Heart left ventricle (tissue), 11 donors: Measurements from ENCODE around the gene UBE2L3. TPM values are rescaled to one million over a fixed set of nuclear protein-coding genes. Genes with fewer than 3 reads are reported as not detected.

Experiments
- microRNA counts, 2 donors: library from miRNA; unstranded; fragments of <30 nt; microRNA quantifications; one replicate each; lab custom pipeline; 2016
- microRNA-seq, 4 donors: library from miRNA; unstranded; fragments of <30 nt; microRNA quantifications; one replicate each; pipeline versions ENCODE4 to v1.2.0, GENCODE V29; 2017 to 2020
- polyA plus RNA-seq, 2 donors: library from polyadenylated mRNA; stranded (reverse); fragments of 200-250 nt; gene quantifications; one replicate each; pipeline ENCODE4 v1.2.3, GENCODE V29; 2013
- total RNA-seq, 9 donors: library from RNA; depleted of rRNA in 2 of 9; stranded (reverse); fragments of >200 nt in 2 of 9; fragmentation: NEBNext Ultra II Directional in 3 of 9; extraction: Animal tissue kit (Norgen Biotek cat#: 25700) in 3 of 9; gene quantifications; one replicate each; pipeline versions ENCODE4 v1.1.0 to v1.2.4, GENCODE V29; 2016 to 2023
- donor health status: ischemic (EF 13 %, LVEDD 7.1; RV severe dilation, severe dysfunction).
- donor health status: healthy with polysubstance abuse.
- donor health status: DM: no; HTN: yes; CAD: no.
- donor health status: DM: no; HTN: no; CAD: no.
- donor health status: ischemic (EF 25% LVEDD 5.7; RV mildly dilated, moderate dysfunction).
- donor health status: healthy.
- donor health status: DM: yes; HTN: yes; CAD: no.
- donor health status: PGD.
- donor health status: nonischemic (EF 23%, LVEDD 6.1; RV moderate dilation, normal function).

The UBE2L3 gene
- total and polyA plus RNA-seq, 11 donors = 42.9 to 73.1 (median 54.7) TPM

MicroRNAs encoded within 50 kb of the gene (microRNA counts, 767-probe panel; counts per million panel counts)
- microRNA hsa-miR-130b-3p (lab: Ali Mortazavi, UCI) = 1,960 to 1,966 counts per million in 2 donors
- microRNA hsa-miR-301b (lab: Ali Mortazavi, UCI) = 71.6 to 1,208 counts per million in 2 donors

Small RNA genes within 50 kb of the gene (microRNA-seq; reads per million reads assigned to microRNA genes)
- gene MIR130B = 94.2 to 252 (median 180) reads per million in 4 donors
- 0 to 6.2 (median 0.67) reads per million in 4 donors for gene MIR301B

Other genes with a start within 250 kb of the UBE2L3 start
- under 1 TPM in 5 of 9 donors, not detected in 4; 0.05 to 0.38 (median 0.12) TPM for gene RIMBP3B, start 184.0 kb upstream of the UBE2L3 start, total RNA-seq
- gene RIMBP3B, start 184.0 kb upstream of the UBE2L3 start, polyA plus RNA-seq = under 1 TPM in 1 of 2 donors, not detected in 1; 0.06 TPM
- 1 to 10 TPM; 1.1 to 2.8 (median 2.0) TPM for gene HIC2, start 150.3 kb upstream of the UBE2L3 start, total RNA-seq
- 1 to 10 TPM; 1.4 to 1.6 TPM for gene HIC2, start 150.3 kb upstream of the UBE2L3 start, polyA plus RNA-seq
- 1 to 10 TPM in 1 of 9 donors, under 1 TPM in 7, not detected in 1; 0.14 to 1.7 (median 0.47) TPM for gene TMEM191C, start 100.3 kb upstream of the UBE2L3 start, total RNA-seq
- under 1 TPM; 0.35 to 0.76 TPM for gene TMEM191C, start 100.3 kb upstream of the UBE2L3 start, polyA plus RNA-seq
- gene RIMBP3C, start 16.3 kb upstream of the UBE2L3 start, total RNA-seq = under 1 TPM in 4 of 9 donors, not detected in 5; 0.08 to 0.37 (median 0.19) TPM
- not detected for gene RIMBP3C, start 16.3 kb upstream of the UBE2L3 start, polyA plus RNA-seq
- 10 to 100 TPM in 2 of 9 donors, 1 to 10 TPM in 7; 3.0 to 19.8 (median 5.4) TPM for gene YDJC, start 62.3 kb downstream of the UBE2L3 start, total RNA-seq
- gene YDJC, start 62.3 kb downstream of the UBE2L3 start, polyA plus RNA-seq = 10 to 100 TPM in 1 of 2 donors, 1 to 10 TPM in 1; 8.1 to 17.5 TPM
- 1 to 10 TPM in 1 of 9 donors, under 1 TPM in 4, not detected in 4; 0.18 to 1.3 (median 0.26) TPM for gene CCDC116, start 65.0 kb downstream of the UBE2L3 start, total RNA-seq
- gene CCDC116, start 65.0 kb downstream of the UBE2L3 start, polyA plus RNA-seq = under 1 TPM; 0.19 to 0.27 TPM
- gene SDF2L1, start 74.6 kb downstream of the UBE2L3 start, total RNA-seq = 10 to 100 TPM; 14.1 to 54.1 (median 24.5) TPM
- 100 to 1,000 TPM in 1 of 2 donors, 10 to 100 TPM in 1; 22.7 to 226 TPM for gene SDF2L1, start 74.6 kb downstream of the UBE2L3 start, polyA plus RNA-seq
- gene PPIL2, start 98.3 kb downstream of the UBE2L3 start, total RNA-seq = 10 to 100 TPM; 13.5 to 31.0 (median 23.8) TPM
- gene PPIL2, start 98.3 kb downstream of the UBE2L3 start, polyA plus RNA-seq = 10 to 100 TPM; 23.2 to 25.8 TPM
- 10 to 100 TPM in 1 of 9 donors, 1 to 10 TPM in 8; 6.3 to 10.0 (median 7.5) TPM for gene YPEL1, start 168.1 kb downstream of the UBE2L3 start, total RNA-seq
- gene YPEL1, start 168.1 kb downstream of the UBE2L3 start, polyA plus RNA-seq = 1 to 10 TPM; 2.5 to 2.8 TPM